ENCODE data around the gene B3GAT2.

- no peak for TF ChIP-seq HDAC1 (CRISPR knock-in tag; IDR thresholded peaks at IDR 0.05)
- TF ChIP-seq KDM6A (CRISPR knock-in tag; IDR thresholded peaks at IDR 0.05; ENCODE audit: low read depth): no peak
- TF ChIP-seq FOXP4 (CRISPR knock-in tag; IDR thresholded peaks at IDR 0.05): no peak
- no peak for TF ChIP-seq CTCF (CRISPR knock-in tag; IDR thresholded peaks at IDR 0.05)
- TF ChIP-seq U2AF2 (IDR thresholded peaks at IDR 0.05; ENCODE audit: low read depth, low read length): no peak
- no peak for TF ChIP-seq ZNF274 (CRISPR knock-in tag; IDR thresholded peaks at IDR 0.05)
Observed at GRCh38 chr6:70985156-70985555, 28.3 kb upstream of the B3GAT2 start.

All from HepG2 (cell line).